Activated CD4-positive, alpha-beta T cell treated with anti-CD3 and anti-CD28 coated beads for 36 hours (primary cell): ENCODE measurements around the gene MICAL1. TPM values are rescaled to one million over a fixed set of nuclear protein-coding genes. Genes with fewer than 3 reads are reported as not detected.

ENCODE experiments used
- total RNA-seq, 2 experiments: library from RNA; stranded (reverse); gene quantifications; one replicate each; pipeline ENCODE4 v1.2.3, GENCODE V29; 2021

The MICAL1 gene
- total RNA-seq, 2 experiments from 2014 or later, result 25.1 to 26.3 TPM

Other genes starting within 250 kb of the MICAL1 start
- 100 to 1,000 TPM; 209 to 215 TPM for gene CD164, start 73.3 kb downstream of the MICAL1 start, total RNA-seq
- gene PPIL6, start 15.1 kb downstream of the MICAL1 start, total RNA-seq, result under 1 TPM in 1 of 2 experiments, not detected in 1; 0.09 TPM
- 1 to 10 TPM; 7.5 to 9.5 TPM for gene SMPD2, start 15.0 kb downstream of the MICAL1 start, total RNA-seq
- 10 to 100 TPM; 12.0 to 14.7 TPM for gene ZBTB24, start 27.4 kb upstream of the MICAL1 start, total RNA-seq
- gene AK9, start 235.4 kb upstream of the MICAL1 start, total RNA-seq, result 1 to 10 TPM; 3.5 to 5.2 TPM
- gene FIG4, start 235.5 kb upstream of the MICAL1 start, total RNA-seq, result 10 to 100 TPM; 14.4 to 17.5 TPM